GDM1 (cell line): ENCODE measurements around the gene URB2.
"Not testable (repeated sequence)": the region's sequence is repeated elsewhere in the genome, so short reads cannot be mapped to it uniquely, and the experiment has no call there.

ENCODE experiments used
- DNase-seq: peaks from one replicate; lab custom pipeline; 2025; lab: John Stamatoyannopoulos, UW

Gene URB2

DNA sequence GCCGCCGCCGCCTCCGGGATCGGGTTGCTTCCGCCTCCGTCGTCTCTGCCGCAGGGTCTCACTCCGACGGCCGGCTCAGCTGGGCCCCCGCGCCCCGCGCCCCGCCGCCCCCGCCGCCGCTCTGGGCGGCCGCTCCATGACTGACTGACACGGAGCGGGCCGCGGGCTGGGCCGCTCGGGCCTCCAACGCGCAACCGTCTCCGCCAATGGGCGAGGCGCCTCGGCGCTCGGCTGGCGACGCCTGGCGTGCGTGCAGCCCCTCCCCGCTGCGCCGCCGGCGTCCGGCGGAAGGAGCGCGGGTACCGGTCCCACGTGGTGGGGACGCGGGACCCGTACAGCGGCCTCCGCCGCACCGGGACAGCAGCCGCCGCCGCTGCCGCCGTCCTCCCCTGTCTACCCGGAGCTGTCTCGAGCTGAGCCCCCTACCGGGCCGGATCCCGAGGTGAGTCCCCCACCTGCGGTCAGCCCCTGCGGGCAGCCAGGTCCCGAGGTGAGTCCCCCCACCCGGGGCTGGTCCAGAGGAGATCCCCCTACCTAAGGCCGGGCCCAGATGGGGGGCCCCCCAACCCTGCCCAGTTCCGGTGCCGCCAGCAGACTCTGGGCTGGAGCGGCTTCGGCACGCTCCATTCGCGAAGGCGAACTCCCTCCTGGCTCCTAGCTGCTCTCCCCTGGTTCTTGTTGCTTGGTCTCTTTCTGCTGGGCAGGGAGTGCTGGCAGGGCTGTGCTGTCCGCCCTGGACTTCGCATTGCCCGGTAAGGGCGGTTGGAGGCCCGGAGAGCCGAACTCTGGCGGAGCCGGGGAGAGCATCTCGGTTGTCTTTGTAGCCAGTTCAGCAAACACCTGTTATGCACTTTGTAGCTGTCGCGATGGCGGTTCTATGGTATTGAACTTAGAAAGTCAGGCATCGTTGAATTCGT lies at the start of gene URB2, which contains the start of gene TAF5L:
Gene URB2, plus strand, starts transcription at position 333 of the 917 bp plus-strand sequence. CDS start 1,387 bp downstream, outside the sequence.
Gene TAF5L, minus strand, starts transcription at position 208 of the 917 bp plus-strand sequence. CDS start 11,640 bp downstream, outside the sequence.
- peak; percentile 83 for DNase-seq

GRCh38 chr1:229578168-229579058 lies 47.6 kb upstream of the URB2 start:
- no peak for DNase-seq

GRCh38 chr1:229579059-229579673 lies 46.9 kb upstream of the URB2 start:
- DNase-seq = no peak

GRCh38 chr1:229581485-229581884 lies 44.6 kb upstream of the URB2 start:
- DNase-seq = no peak

DNA sequence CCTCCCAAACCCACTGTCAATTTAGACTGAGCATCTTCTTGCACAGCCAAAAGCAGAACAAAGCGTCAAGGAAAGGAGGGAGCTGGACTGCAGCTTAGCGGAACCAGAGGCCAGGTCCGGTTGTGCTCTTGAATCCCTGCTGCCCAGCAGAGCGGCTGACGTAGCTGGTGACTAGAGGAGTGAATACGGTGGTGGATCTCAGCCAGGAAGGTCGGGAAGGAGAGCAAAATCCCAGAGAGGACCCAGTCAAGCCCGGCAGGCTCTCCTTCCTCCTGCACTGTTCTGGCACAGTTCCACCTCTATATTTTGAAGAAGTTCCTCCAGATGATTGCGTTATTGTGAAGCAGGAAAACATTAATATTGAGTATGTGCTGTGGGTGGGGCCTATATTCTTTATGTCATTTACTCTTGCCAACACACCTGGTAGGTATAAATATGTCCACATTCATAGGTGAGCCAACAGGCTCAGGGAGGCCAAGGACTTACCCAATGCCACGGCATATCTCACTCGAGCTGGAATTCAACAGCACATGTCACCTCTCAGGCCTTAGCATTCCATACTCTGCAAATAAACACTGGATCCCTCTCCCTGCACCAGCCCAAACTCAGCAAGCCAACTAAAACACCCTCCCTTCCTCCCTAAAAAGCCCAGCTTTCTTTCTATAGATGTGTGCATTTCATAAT lies 43.9 kb upstream of the URB2 start:
- DNase-seq = no peak

DNA sequence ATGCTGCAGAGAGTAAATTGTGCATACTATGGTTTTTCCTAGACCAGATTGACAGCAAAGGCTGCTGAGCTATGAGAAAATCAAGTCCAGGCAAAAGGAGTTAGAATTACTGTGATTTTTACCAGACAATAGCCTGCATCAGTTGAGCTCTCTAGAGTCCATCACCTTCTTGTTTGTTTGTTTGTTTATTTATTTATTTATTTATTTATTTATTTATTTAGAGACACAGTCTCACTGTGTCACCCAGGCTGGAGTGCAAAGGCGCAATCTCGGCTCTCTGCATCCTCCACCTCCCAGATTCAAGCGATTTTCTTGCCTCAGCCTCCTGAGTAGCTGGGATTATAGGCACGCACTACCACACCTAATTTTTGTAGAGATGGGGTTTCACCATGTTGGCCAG lies 43.3 kb upstream of the URB2 start:
- DNase-seq = no peak

DNA sequence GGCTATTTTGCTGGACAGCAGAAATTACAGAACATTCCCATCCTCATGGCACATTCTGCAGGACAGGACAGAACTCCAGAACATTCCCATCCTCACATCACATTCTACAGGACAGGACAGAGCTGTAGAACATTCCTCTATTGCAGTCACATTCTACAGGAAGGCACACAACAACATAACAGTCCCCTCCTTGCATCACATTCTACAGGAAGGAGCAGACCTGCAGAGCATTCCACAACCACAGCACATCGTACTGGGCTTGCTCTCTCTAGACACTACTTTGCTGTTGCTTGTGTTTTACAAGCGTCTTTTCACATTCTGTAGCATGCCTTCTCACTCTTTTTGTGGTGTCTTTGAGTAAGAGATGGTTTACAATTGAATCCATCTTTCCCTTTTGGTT lies 40.7 kb upstream of the URB2 start:
- DNase-seq = no peak

- DNase-seq = no peak
Observed at GRCh38 chr1:229590119-229590518, 35.9 kb upstream of the URB2 start.

DNA sequence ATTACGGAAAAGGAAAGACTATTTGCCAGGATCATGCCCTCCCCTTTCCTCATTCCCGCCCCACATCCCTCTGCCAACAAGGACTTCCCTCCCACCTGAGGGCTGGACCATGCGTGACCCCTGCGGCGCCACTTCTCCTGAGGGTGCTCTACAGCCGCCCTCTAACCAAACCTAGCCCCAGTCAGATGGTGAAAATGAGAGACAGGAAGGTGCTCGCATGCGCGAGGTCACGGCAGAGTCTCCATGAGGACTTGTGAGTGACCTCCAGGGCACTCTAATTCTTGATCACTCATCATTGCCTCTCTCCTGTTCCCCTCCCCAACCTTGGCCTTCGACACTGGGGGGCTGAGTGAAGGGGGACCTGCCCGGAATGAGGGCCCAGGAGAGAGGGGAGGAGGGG lies 32.2 kb upstream of the URB2 start:
- no peak for DNase-seq

GRCh38 chr1:229594227-229595008 lies 31.6 kb upstream of the URB2 start:
- DNase-seq = no peak

DNA sequence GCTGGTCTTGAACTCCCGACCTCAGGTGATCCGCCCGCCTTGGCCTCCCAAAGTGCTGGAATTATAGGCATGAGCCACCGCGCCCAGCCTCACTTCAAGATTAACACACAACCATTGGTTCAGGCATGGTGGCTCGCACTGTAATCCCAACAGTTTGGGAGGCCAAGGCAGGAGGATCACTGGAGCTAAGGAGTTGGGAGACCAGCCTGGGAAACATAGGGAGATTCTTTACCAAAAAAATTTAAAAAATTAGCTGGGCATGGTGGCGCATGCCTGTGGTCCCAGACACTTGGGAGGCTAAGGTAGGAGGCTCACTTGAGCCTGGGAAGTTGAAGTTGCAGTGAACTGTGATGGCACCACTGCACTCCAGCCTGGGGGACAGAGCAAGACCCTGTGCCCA lies 30.2 kb upstream of the URB2 start:
- not testable (repeated sequence) for DNase-seq

DNA sequence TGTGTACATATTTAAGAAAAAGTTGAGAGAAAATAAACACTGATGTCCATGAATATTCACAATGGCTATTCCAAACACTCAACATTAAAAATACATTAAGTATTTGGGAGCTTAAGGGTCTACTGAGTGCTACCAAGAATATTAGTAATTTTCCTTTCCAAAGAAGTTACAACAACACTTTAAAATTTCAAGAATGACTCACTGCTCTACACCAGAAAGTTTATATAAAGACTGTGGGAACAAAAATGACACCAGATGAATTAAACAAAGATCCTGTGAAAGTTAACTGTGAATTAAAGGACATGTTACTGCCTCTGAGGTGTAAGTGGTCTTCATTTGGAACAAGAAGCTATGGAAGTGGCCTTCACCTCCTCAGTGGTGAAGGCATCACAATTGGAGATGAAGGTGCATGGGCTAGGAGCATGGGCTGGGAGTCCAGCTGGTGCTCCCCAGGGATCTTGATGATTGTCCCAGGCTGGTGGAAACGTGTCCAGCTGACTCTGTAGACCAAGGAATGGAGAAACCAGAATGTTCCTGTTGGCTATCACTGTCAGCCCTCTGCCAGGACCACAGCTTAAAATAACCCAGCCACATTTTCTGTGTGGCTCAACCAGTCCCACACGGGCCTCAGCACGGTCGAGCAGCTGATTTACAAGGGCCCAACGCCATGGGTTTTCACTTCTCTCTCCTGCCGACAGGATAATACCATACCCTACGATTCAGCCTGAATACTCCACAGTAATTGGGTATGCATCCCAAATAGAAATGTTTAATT lies 28.9 kb upstream of the URB2 start:
- DNase-seq = no peak

GRCh38 chr1:229597877-229598276 lies 28.2 kb upstream of the URB2 start:
- no peak for DNase-seq

DNA sequence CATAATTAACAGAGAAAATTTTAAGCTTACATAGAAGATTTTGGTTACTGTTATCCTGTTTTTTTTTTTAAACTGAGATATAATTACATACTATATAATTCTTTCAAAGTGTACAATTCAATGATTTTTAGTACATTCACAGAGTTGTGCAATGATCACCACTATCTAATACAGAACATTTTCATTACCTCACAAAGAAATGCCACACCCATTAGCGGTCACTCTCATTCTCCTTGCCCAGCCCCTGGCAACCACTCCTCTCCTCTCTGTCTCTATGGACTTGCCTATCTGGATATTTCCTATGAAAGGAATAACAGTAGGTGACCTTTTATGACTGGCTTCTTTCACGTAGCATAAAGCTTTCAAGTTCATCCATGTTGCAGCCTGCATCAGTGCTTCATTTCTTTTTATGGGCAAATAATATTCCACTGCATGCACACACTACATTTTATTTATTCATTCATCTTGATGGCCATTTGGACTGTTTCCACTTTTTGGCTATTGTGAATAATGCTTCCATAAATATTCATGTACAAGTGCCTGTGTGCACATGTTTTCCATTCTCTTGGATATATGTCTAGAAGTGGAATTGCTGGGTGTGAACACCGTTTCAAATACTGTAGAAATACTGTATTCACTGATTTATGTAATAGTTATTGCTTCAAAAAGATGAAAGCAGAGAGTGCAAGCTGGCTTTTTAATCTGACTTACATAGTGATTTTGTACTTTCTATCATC lies 26.7 kb upstream of the URB2 start:
- DNase-seq = no peak

- DNase-seq = no peak
Observed at GRCh38 chr1:229600229-229600628, 25.8 kb upstream of the URB2 start.

GRCh38 chr1:229603371-229604005 lies 22.6 kb upstream of the URB2 start:
- DNase-seq = no peak

DNA sequence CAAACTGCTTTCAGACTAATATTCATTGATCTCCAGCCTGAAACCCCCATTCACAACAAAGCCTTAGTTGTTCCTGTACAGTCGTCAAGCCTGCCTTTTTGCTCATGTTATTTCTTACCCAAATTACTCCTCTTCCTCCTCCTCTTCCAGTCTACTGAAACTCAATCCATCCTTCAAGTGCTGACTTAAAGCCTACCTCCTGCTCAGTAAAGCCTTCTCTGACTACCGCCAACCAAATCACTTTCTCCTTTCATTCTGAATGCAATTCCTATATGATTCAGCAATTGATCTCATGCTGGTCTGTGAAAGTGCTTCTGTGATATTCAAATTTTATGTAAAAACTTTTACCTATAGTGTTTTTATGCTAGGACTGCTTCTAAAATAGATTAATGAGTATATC lies 18.7 kb upstream of the URB2 start:
- DNase-seq = no peak

- DNase-seq = no peak
Observed at GRCh38 chr1:229608590-229608989, 17.5 kb upstream of the URB2 start.

GRCh38 chr1:229613938-229614337 lies 12.1 kb upstream of the URB2 start:
- DNase-seq = no peak
